HEK293T (cell line): ENCODE data around the gene C10orf95.
A peak's percentile ranks its signal among the peaks of the same experiment; 100 is the strongest.

ENCODE experiments used
- CTCF ChIA-PET: fragments of 350-600 bp; formaldehyde crosslinking; extraction: SDS; loops from one replicate; lab custom pipeline; 2021; ENCODE audit warnings: antibody characterized with exemption, inconsistent platforms; lab: Yijun Ruan, JAX
- POLR2A ChIA-PET: fragments of 350-600 bp; formaldehyde crosslinking; extraction: SDS; loops from one replicate; lab custom pipeline; 2020; ENCODE audit warnings: antibody characterized with exemption, inconsistent platforms; lab: Yijun Ruan, JAX
- DNase-seq: peaks from one replicate; pipeline ENCODE4 v3.0.0; 2012; ENCODE audit warnings: mixed read lengths; ENCODE audit errors: extremely low spot score
- ARNT ChIP-seq: fragments of 450-650 bp; IDR thresholded peaks from 2 replicates; pipeline ENCODE4 v1.6.1; 2017; ENCODE audit warnings: mild to moderate bottlenecking
- BHLHE40 ChIP-seq: fragments of 450-650 bp; IDR thresholded peaks from 2 replicates; pipeline ENCODE4 v1.6.1; 2016; ENCODE audit warnings: mild to moderate bottlenecking, moderate library complexity, borderline replicate concordance
- CTBP1 ChIP-seq: fragments of 450-650 bp; IDR thresholded peaks from 2 replicates; pipeline ENCODE4 v1.6.1; 2016; ENCODE audit warnings: borderline replicate concordance
- ELF4 ChIP-seq: fragments of 450-650 bp; IDR thresholded peaks from 2 replicates; pipeline ENCODE4 v1.6.1; 2017; ENCODE audit warnings: antibody characterized with exemption
- FOXA1 ChIP-seq: fragments of 450-650 bp; IDR thresholded peaks from 2 replicates; pipeline ENCODE4 v1.6.1; 2016; ENCODE audit warnings: mild to moderate bottlenecking
- FOXK2 ChIP-seq: fragments of 450-650 bp; IDR thresholded peaks from 2 replicates; pipeline ENCODE4 v1.6.1; 2016; ENCODE audit warnings: mild to moderate bottlenecking
- FOXM1 ChIP-seq: fragments of 450-650 bp; IDR thresholded peaks from 2 replicates; pipeline ENCODE4 v1.6.1; 2017; ENCODE audit warnings: mild to moderate bottlenecking, borderline replicate concordance
- HDGF ChIP-seq: fragments of 450-650 bp; IDR thresholded peaks from 2 replicates; pipeline ENCODE4 v1.6.1; 2017; ENCODE audit warnings: antibody characterized with exemption, borderline replicate concordance
- L3MBTL2 ChIP-seq: fragments of 450-650 bp; conservative IDR thresholded peaks from 2 replicates; pipeline ENCODE4 v1.6.1; 2016; ENCODE audit warnings: mild to moderate bottlenecking
- LEF1 ChIP-seq: fragments of 450-650 bp; IDR thresholded peaks from 2 replicates; pipeline ENCODE4 v1.6.1; 2017; ENCODE audit warnings: mild to moderate bottlenecking, borderline replicate concordance
- NFRKB ChIP-seq: fragments of 450-650 bp; IDR thresholded peaks from 2 replicates; pipeline ENCODE4 v1.6.1; 2016; ENCODE audit warnings: mild to moderate bottlenecking, moderate library complexity
- PKNOX1 ChIP-seq: fragments of 450-650 bp; IDR thresholded peaks from 2 replicates; pipeline ENCODE4 v1.6.1; 2016
- SP1 ChIP-seq: fragments of 450-650 bp; IDR thresholded peaks from 2 replicates; pipeline ENCODE4 v1.6.1; 2017
- SUZ12 ChIP-seq: fragments of 450-650 bp; IDR thresholded peaks from 2 replicates; pipeline ENCODE4 v1.6.1; 2016; ENCODE audit warnings: mild to moderate bottlenecking
- TARDBP ChIP-seq: fragments of 450-650 bp; IDR thresholded peaks from 2 replicates; pipeline ENCODE4 v1.6.1; 2016
- ZNF384 ChIP-seq: fragments of 450-650 bp; IDR thresholded peaks from 2 replicates; pipeline ENCODE4 v1.6.1; 2016

C10orf95 gene

GRCh38 chr10:102410429-102411073 lies 40.8 kb downstream of the C10orf95 start:
- TF ChIP-seq SUZ12 = no peak
- TF ChIP-seq SP1 = no peak
- no peak for TF ChIP-seq ZNF384
- no peak for TF ChIP-seq LEF1
- no peak for TF ChIP-seq CTBP1
- TF ChIP-seq L3MBTL2 = no peak
- POLR2A ChIA-PET = interaction anchor here (0.6 to 2.2 kb wide), 5 partner anchors 10 to 22 kb away, joined by 3 to 7 read pairs (median 3); partner anchors contain the start of genes CUEDC2, FBXL15 and NFKB2
- DNase-seq = no peak
- CTCF ChIA-PET = interaction anchor here (0.6 to 1.0 kb wide), 2 partner anchors 17 to 176 kb away, joined by 3 read pairs; no protein-coding TSS in a partner anchor

- ChIA-PET POLR2A (interaction anchor here (0.6 to 2.2 kb wide), 7 partner anchors 10 to 41 kb away, joined by 3 to 7 read pairs (median 3); partner anchors contain the start of genes CUEDC2, FBXL15 and NFKB2), CTCF (interaction anchor here (0.7 to 1.2 kb wide), 3 partner anchors 10 to 16 kb away, joined by 3 to 5 read pairs (median 3); partner anchors contain the start of gene FBXL15)
- no peak for DNase-seq
- TF ChIP-seq CTBP1 = no peak
- no peak for TF ChIP-seq PKNOX1
- TF ChIP-seq L3MBTL2 = no peak
- no peak for TF ChIP-seq FOXA1
- TF ChIP-seq FOXK2 = no peak
- TF ChIP-seq ELF4 = no peak
- TF ChIP-seq FOXM1 = no peak
- TF ChIP-seq LEF1 = no peak
- TF ChIP-seq NFRKB = no peak
- TF ChIP-seq SUZ12 = no peak
- no peak for TF ChIP-seq SP1
- no peak for TF ChIP-seq ZNF384
Observed at GRCh38 chr10:102409604-102410428, 41.5 kb downstream of the C10orf95 start.

- peak; percentile 54 for DNase-seq
- POLR2A ChIA-PET = interaction anchor here (0.6 to 2.2 kb wide), 6 partner anchors 9 to 41 kb away, joined by 3 to 7 read pairs (median 3); partner anchors contain the start of genes CUEDC2, FBXL15 and NFKB2
- no peak for TF ChIP-seq FOXM1
- CTCF ChIA-PET = interaction anchor here (0.7 to 1.2 kb wide), 3 partner anchors 9 to 15 kb away, joined by 3 to 5 read pairs (median 3); partner anchors contain the start of gene FBXL15
Observed at GRCh38 chr10:102408728-102409603, 42.4 kb downstream of the C10orf95 start.

- no peak for DNase-seq
- CTCF ChIA-PET = no interaction called here
- POLR2A ChIA-PET = no interaction called here
- TF ChIP-seq LEF1 = no peak
Observed at GRCh38 chr10:102408131-102408727, 43.1 kb downstream of the C10orf95 start.

GRCh38 chr10:102407425-102408130 lies 43.8 kb downstream of the C10orf95 start:
- no peak for DNase-seq
- no peak for TF ChIP-seq TARDBP
- TF ChIP-seq ARNT = no peak
- no peak for TF ChIP-seq L3MBTL2
- no peak for TF ChIP-seq FOXK2
- no peak for TF ChIP-seq FOXA1
- no peak for TF ChIP-seq CTBP1
- TF ChIP-seq ELF4 = no peak
- TF ChIP-seq ZNF384 = no peak
- TF ChIP-seq NFRKB = no peak
- TF ChIP-seq PKNOX1 = no peak
- TF ChIP-seq BHLHE40 = no peak
- no peak for TF ChIP-seq SUZ12
- no peak for TF ChIP-seq SP1
- TF ChIP-seq LEF1 = no peak
- no peak for TF ChIP-seq FOXM1
- TF ChIP-seq HDGF = no peak
- ChIA-PET POLR2A (no interaction called here), CTCF (no interaction called here)

GRCh38 chr10:102406815-102407214 lies 44.5 kb downstream of the C10orf95 start:
- POLR2A ChIA-PET = no interaction called here
- DNase-seq = no peak
- CTCF ChIA-PET = no interaction called here
- no peak for TF ChIP-seq FOXA1
